ENCODE results near the gene RBFOX1. TPM values are rescaled to one million over a fixed set of nuclear protein-coding genes. Genes with fewer than 3 reads are reported as not detected.

Gene RBFOX1
- polyA plus RNA-seq, 10 donors: 31.6 to 66.5 (median 50.7) TPM

DNA sequence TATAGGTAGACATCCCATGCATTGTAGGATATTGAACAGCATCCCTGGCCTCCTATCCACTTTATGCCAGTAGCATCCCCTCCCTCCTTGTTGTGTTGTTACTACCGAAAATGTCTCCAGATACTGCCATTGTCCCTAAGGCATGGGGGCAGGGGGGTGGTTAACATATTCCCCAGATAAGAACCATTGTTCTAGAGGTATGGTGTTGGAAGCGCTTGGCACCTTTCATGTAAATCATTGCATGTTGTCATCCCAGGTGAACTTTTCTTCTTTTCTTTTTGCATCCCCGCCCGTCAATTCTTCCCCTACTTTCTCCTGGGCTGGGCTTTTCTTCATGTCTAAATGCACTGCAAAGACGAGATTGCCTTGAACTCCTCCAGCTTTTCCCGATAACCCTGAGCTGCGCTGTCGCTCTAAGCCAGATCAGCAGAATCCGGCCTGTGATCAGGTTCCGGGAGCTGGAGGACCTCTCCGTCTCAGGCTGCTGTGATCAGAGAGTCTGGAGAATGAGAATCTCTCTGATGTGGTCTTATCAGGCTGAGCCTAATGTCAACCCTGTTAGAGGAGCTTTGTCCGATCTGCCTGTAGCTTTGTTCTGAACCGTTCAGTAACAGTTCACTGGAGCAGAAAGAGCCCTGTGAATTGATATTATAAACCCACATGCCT, 76.2 kb downstream of the RBFOX1 start:
- no peak for DNase-seq

DNA sequence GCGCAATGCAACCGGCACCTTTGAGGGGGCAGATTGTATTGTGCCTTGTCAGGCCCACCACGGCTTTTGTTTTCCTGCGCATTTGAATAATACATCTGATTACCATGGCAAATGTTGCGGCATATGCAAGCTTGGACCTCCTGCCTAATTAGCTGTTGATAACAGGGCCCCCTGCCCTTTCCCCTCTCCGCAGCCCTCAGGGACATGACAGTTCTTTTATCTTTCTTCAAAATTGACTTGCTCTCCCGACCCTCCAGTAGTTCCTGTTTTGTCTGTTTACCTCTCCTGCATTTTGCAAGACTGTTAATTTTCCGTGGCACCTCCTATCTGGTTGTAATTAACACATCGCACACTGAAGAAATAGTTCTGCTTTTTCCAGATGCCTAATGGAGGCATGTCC, 86.8 kb downstream of the RBFOX1 start:
- no peak for DNase-seq

DNA sequence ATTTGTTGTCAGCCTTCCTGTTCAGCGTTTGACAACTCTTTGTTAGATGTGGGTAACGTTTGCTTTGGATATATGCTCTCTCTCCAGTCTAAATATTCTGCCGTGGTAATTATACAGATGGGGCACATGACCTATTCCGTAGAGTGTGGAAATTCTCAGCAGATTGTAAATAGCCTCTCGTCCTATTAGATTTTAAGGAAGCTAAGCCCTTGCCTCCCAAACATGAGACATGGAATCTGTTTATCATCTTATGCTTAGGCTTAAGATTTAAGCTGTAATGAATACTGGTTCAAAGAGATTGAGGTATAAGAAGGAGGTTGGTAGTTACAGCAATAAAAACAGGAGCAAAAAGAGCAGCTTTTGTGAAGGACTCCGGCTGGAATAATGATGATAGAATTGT, 87.4 kb downstream of the RBFOX1 start:
- no peak for DNase-seq

DNA sequence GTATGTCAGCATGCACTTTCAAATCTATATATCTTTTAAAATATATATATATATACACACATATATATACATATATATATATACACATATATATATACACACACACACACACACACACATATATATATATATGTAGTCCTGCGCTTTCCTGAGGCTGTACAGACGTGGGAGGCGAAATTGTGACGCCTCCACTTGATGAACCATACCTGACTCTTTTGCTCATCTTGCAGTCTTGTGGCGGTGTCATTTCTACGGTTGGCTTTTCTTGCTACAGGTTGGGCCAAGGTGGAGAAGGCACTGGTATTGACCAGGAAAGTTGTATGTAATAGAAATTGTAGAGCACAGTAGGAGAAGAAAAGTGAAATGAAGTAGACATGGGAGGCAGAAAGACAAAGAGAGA, 88.2 kb downstream of the RBFOX1 start:
- no peak for DNase-seq

DNA sequence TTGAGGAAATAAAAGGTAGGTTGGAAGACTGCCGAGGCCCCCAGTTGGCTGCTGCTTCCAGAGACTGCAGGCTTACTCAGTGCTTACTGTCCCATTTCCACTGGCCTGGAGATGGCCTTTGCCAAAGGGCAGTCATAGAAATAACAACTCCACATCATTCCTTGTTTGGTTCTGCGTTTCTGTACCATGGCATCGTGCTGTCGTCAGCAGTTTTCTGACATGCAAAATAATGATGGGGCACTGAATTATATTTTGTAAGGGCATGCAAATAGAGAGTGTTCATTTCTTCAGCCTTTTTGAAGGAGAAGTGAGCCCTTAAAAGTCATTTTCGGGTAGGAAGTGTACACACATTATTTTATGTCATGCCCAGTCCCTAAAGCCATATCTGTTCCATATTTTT, 88.9 kb downstream of the RBFOX1 start:
- DNase-seq: no peak

DNA sequence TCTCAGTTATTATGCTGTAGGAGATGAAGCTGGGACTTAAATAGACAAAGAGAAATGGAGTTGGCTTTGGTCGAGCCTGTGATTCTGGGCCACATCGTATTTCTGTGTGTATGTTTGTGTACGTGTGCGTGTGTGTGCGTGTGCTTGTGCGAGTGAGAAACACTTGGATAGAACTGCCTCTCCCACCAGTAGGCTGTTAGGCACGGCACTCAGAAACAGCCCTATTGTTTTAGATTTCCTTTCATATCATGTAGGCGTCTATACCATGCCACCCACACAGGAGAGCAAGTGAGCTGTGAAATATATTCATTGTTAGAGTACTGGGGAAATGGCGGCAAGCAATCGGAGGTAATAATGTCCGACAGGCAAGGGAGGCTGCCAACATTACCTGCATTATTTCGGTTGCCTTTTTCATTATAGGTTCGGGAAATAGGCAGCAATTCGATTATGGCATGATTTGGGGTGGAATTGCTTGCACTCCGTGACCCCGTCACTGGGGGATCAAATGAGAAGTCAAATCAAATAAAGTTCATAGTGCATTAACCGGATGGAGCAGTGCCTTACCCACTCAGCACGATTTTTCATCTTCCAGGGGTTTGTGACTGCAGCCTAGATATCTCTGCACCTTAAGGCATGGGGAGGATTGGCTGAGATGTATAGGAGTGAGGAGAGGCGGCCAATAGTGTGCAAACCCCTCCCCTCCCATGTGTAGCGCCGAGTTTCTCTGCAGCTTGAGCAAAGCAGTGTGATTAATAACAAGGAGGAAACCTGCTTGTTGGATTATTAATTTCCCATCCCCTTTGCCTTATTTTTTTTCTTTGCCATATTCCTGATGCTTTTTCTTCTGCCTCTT, 89.6 kb downstream of the RBFOX1 start:
- DNase-seq: no peak

DNA sequence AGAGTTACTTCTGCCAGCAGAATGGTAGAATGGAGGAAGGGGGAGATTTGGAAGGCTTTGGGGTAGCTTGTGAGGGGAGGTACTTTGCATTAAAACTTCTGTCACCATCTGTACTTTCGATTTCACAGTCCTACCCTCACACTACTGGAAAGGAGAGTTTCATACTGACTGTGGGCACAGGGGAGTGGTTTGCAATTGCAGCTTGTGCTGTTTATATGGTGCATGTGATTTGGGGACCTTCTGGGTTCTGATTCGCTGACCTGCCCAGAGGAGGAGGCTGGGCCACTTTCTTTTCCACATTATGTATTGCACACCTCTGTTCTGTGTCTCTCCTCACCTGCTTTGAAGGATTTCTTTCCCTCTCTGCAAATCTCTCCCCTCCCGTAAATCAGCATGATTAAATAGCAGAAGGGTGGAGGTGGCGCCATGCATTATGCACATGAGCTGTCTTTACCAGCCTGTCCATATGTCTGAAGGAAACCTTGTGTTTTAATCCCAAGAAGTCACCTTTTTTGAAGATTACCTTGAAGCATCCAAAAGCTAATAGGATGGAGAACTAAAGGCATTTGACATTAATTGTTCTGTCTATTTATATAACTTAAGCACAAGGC, 90.9 kb downstream of the RBFOX1 start:
- DNase-seq: no peak

DNA sequence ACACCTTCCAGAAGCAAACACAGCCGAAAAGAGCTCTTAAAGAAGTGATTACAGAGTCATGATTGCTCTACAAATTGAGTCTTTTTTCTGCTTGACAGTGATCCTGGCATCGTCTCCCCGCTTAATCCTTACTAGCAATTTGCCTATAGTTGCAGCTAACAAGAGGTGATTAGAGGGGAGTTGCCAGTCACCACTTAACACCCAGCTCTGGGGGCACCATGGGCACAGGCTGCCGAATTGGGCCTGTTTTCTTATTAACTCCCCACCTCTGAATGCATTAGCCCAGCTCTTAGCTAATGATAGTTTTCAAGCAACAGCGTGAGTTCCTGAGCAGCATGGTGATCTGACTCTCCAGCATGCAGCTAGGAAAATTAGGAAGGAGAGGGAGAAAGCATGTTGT, 93.5 kb downstream of the RBFOX1 start:
- DNase-seq: no peak

DNA sequence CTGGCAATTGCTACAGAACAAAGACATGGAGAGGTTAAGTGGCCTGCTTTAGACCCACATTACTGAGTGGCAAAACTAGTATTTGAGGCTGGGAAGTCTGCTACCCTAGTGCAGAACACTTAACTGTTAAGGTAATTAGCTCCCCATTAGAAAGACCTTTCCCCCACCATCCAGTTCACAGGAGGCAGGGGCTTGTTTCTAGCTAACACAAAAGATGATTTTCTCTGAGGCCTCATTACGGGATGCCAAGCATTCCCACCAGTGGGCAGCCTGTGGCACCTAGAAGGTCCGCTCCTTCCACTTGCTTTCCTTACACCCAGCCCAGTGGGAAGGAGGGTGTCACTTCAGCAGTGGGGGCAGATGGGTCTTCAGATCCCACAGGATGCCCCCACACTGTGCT, 99.1 kb downstream of the RBFOX1 start:
- no peak for DNase-seq

DNA sequence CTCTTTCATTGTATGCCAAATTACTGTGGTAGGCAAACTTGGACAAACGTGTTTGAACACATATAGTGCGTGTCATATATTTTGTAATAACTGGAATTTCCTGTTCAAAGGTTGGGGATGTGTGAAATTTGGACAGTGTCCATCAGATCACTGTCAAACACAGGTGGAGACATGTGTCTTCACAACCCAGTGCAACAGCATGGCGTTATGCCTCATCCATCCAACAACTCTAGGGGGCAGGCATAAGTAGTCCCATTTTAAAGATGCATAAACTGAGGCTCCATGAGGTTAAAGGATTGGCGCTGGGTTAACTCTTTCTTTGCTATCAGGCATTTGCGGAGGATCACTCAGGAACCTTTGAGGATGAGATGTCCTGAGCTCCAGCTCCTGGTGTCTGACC, 103.7 kb downstream of the RBFOX1 start:
- DNase-seq: no peak

DNA sequence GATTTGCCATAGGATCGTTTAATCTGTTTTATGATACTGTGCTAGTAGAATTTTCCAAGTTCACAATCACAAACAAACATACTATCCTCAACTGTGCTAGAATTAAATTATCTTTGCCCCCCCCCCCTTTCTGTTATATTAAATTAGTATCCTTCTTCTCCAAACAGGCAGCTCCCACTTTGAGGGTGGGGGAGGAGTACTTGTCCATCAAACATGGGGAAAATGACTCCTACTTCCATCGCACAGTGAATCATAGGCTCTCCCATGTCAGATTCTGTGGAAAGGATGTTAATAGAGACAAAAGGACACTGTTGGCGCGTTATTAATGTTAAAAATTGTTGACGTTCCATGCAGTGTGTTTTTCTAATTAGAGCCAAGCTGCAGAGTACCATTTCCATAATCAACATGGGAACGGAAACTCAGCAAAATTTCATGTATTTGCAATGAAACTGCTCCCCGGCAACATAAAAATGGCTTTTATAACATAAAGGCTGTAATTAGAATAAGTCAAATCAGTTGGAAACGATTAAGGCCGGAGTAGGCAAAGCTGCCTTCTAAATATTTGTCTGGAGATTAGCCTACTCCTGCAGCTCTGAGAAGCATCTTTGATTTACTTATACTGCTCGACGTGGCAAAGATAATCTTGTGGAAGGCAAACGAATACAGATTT, 104.6 kb downstream of the RBFOX1 start:
- DNase-seq: no peak

DNA sequence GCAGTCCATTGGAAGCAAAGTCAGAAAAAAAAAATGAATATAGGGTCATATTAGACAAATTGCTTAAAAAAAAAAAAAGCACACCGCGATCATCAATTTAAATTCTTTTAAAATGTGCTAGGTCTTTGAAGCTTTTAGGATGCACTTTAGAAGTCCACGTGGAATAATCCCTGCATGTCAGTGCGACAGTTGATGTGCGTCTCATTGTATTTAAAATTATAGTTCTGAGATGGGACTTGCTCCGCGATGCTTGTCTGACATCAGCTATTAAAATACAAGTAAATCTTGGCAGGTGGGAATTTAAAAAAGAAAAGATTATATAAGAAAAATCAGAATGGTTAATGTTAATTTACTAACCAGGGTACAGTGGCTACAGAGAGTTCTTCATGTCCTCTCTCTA, 105.2 kb downstream of the RBFOX1 start:
- no peak for DNase-seq

DNA sequence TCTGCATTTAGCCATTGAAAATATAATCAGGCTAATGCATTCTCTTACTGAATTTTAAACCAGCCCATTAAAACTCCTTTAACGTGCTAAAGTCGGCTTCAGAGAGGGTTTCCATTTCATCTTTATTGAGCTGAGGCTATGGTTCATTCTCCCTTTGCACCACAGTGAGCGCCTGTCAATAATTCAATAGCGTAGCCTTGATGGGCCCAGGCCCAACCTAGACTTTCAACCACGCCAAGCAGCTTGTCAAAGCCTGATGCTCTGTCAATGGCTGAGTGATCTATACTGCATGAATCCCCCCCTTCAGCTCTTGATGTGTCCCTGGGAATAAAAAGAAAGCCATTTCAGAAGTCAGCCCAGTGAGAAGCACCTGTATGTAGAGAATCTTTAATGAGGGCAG, 106.0 kb downstream of the RBFOX1 start:
- no peak for DNase-seq

DNA sequence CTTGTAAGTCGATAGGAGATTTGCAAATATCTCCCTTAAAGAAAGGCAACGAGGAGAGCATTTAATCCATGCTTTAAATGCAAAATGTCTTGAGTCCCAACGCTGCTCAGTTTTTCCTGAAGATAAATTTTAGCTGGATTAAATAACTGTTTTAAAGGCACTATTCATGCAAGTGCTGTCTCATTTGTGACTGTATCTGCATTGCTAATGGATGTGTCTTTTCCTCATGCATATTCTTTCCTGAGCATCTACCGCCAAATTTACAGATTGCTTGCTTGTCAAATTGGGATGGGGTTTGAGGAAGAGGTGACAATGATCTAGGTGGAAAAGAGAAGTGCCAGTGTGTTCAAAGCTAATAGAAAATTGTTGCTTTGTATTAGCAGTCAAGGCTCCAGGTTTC, 106.9 kb downstream of the RBFOX1 start:
- DNase-seq: no peak

DNA sequence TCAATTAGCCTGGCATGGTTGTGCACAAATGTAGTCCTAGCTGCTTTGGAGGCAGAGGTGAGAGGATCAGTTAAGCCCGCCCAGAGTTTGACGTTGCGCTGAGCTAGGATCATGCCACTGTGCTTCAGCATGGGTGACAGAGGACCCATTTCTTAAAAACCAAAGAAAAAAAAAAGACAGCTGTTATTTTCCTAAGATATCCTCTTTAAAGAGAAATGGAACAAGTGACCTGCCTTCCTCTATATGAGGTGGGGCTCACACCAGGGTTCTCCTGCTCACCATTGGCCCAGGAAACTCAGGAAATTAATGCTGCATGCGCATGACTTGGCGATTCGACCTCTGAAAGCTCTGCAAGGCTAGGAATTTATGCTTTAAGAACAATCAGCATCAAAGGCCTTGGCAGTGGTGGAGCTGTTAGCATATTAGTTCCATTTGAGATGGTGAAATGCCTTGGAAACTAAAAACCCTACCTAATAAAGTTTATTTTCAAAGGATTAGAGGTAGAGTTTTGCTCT, 108.3 kb downstream of the RBFOX1 start:
- DNase-seq: peak in 1 of 3 donors; percentile 5

DNA sequence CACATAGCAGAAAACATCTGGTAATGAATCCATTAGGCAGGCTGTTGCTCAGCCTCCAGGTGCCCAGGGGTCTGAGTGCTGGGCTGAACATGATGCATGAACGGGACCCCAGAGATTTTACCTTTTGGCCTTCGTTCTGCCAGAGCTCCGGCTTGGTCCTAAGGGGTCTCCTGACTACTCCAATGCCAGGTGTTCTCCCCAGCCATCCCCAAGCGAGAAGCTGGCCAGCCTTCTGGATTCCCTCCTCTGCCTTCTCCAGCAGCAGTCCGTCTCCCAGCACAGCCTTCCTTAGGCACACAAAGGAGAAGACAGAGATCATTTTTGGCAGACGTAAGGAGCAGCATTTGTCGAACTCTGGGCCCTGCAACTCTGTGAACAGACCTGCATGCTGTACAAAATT, 109.4 kb downstream of the RBFOX1 start:
- peak in 1 of 3 donors; percentile 30 for DNase-seq

DNA sequence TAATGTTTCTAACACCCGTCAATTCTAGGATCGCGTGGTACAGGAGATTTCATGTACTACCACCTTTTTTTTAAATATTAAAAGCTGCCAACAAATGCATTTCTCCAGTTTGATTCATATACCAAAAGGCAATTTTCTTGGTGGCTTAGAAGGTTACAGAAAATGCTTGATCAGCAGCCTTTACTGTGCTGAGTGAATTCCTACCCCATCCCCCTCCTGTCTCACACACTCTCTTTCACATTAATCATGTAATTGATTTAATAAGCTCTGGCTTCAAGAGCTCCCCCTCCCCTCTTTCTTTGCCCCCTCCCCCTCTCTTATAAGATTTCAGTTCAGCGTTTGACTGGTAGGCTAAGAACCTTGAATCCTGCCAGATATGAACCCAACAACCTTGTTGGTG, 110.5 kb downstream of the RBFOX1 start:
- DNase-seq: no peak

DNA sequence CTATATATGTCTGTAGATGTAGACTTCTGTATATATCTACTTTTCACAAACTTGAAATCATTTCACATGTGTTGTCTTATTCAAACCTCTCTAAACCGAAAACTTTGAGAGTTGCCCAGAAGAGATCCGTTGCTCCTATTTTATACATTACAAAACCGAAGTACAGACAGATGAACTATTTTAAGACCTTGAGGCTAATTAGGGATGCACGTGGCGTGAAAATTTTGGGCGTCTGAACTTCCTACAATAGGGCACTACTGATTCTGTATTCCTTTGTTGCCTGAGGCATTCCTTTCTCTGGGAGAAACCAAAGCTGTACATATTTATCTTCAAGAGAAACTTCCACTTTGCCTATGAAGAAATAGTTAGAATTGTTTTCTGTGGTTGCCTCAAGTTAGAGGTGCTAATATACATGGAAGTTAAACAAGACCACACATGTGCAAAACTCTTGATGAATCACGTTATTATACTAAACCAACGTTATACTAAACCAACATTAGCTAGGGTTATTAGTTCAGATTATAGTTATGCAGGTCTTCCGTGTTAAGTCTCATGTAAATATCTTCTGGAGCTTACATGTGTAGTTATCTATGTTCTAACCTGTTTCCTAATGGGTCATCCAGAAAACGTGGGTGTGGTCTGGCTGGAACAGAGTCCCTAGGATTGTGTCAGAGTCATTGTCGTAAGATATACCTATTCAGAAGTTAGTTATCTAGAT, 111.2 kb downstream of the RBFOX1 start:
- no peak for DNase-seq

DNA sequence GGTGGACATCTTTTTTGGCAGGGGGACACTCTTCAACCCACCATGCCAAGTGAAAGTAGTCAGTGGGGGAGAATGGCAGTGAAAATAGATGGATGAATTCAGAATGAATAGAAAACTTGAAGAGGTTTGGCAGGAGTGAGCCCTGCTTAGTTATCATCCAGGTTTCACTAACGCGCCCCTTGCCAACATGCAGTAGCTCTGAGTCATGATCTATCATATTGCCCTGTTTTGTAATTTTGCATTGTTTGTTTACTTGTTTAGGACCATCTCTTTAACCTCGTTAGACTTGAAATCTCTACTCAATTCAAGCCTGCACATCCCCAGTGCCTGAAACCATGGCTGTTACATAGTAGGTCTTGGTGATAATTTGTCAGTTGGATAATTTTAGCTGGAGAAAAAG, 116.7 kb downstream of the RBFOX1 start:
- no peak for DNase-seq

DNA sequence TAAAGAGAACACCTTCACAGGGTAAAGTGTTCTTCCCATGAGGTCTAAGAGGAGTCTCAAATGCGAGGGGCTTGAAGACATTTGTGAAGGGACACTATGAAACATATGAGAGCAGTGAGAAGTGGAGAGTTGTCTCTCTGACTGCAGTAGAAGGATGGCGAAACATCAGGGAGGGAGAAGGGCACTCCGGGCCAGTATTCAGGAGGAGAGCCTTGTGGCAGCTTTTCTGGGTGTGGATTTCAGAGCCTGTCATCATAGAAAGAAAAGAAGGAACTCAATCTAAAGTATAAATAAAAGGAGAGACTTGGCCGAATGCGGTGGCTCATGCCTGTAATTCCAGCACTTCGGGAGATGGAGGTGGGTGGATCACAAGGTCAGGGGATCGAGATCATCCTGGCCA, 117.2 kb downstream of the RBFOX1 start:
- no peak for DNase-seq

DNA sequence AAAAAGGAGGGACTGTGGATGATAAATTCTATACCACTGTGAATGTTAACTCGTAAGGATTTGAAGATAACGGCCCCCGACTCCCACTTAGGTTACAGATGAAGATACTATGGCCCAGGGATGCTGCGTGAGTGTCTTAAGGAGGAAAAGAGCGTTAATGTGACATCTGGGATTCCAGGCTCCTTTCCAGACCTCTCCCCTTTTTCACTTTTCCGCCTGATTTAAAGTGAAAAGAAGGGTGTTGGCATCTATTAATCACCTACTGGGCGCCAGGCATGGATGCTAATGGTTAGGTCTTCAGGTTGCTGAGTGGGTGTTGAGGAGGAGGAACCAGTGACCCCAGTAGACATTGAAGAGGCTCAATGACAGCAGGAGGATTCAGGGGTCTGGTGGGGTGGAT, 117.8 kb downstream of the RBFOX1 start:
- no peak for DNase-seq

DNA sequence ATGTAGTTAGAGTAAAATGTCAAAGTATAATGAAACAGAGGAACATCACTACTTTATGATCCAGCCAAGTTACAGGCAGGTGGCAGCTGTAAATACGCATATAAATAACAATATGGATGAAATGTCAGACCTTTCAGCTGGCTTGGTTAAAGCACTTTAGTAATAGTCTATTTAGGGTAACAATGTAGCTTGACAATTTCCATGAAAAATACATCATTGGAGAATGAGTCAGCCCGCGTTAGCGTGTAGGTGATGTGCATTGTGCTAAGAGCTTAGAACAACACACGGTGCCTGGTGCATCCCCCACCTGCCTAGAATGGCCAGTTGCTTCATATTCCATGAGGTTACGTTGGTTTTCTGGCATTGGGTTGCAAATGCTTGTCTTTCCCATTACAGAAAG, 119.4 kb downstream of the RBFOX1 start:
- no peak for DNase-seq
